ENCODE data around the gene FAM98C. TPM values are rescaled to one million over a fixed set of nuclear protein-coding genes. Genes with fewer than 3 reads are reported as not detected.

The FAM98C gene
- polyA plus RNA-seq, 1 donor (not counting 4 experiments of a cell fraction or from before 2014, with no cell fraction given): 5.8 TPM

DNA sequence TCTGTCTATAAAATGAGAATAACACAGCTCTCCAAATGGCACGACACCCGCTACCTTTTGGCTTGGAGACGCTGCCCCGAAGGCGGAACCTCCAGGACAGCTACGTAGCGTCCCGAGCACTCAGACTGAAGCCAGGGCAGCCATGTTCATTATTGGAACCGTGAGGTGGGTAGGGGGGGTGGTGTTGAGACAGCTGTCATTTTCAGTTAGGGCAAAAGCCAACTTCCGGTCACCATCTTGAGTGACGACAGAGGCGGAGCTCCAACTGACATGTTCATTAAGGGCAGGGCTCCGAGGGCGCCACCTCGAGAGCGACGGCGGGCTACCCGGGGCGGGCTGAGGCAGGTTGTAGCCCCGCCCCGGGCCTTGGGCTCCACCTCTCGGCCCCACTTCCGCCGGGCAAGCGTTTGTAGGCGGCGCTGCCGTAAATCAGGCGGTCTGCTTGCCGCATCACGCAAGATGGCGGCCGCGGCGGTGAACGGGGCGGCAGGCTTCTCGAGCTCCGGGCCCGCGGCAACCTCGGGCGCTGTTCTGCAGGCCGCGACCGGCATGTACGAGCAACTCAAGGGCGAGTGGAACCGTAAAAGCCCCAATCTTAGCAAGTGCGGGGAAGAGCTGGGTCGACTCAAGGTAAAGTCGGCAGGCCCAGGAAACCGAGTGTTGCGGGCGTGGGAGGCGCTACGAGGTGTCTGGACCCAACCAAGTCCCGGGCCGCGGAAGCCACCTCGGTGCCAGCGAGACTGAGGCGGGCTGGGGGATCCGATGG is 28.4 kb upstream of the FAM98C start, which contains the start of gene PSMD8:
Gene PSMD8, plus strand, starts transcription at position 240 of the 766 bp plus-strand sequence. Its CDS starts 31 bp downstream, at position 271.
- peak within 1 kb of the TSS; percentile 84 for H3K27ac ChIP-seq (ENCODE audit: control insufficient read depth, insufficient read depth, low read length)
- peak within 1 kb of the TSS; percentile 95 for H2AFZ ChIP-seq (ENCODE audit: control insufficient read depth, low read length)
- peaks cover 14 to 17% of the 10 kb centered on the region in 2 experiments for H3K36me3 ChIP-seq (ENCODE audit: control insufficient read depth in 2 of 2, extremely low read depth in 1 of 2, insufficient read depth in 2 of 2, low read length in 2 of 2)
- H3K9me3 ChIP-seq (ENCODE audit: control insufficient read depth, low read depth, low read length): no peaks in the 10 kb centered on the region
- peaks cover 14% of the 10 kb centered on the region for H3K4me1 ChIP-seq (ENCODE audit: control insufficient read depth, extremely low read depth, insufficient read depth, low read length)
- peak within 1 kb of the TSS; percentile 100 for H3K4me2 ChIP-seq (ENCODE audit: control insufficient read depth, extremely low read depth, insufficient read depth, low read depth, low read length)
- dilution Hi-C loops (cut with MboI; ENCODE audit: extremely low pct_ligation_motif_present, low sequenced_read_pairs): no loop called here
- peak within 1 kb of the TSS; percentile 97 for H3K9ac ChIP-seq (ENCODE audit: control insufficient read depth, extremely low read depth, insufficient read depth, low read length)
- no peaks in the 10 kb centered on the region for H4K20me1 ChIP-seq (ENCODE audit: control insufficient read depth, extremely low read depth, insufficient read depth, low read length)
- FAIRE-seq: peak; percentile 83
- no peak for TF ChIP-seq EZH2 (IDR thresholded peaks at IDR 0.05; ENCODE audit: low read length)
- peak in 2 of 3 experiments; percentile 24 to 25 for TF ChIP-seq CTCF (optimal IDR thresholded peaks at IDR 0.05 in 1 of 3, IDR thresholded peaks at IDR 0.05 in 1 of 3, conservative IDR thresholded peaks at IDR 0.05 in 1 of 3; ENCODE audit: extremely low read depth in 1 of 3, insufficient read depth in 2 of 3, low read length in 3 of 3)
- H3K9me1 ChIP-seq (ENCODE audit: control insufficient read depth, extremely low read depth, insufficient read depth, low read length): peaks cover 9% of the 10 kb centered on the region
- H3K79me2 ChIP-seq (ENCODE audit: control insufficient read depth, insufficient read depth, low read length): peaks cover 38% of the 10 kb centered on the region
- peak; percentile 84 for DNase-seq (ENCODE audit: low read depth, low spot score)
- no peaks in the 10 kb centered on the region for H3K27me3 ChIP-seq (ENCODE audit: control insufficient read depth, extremely low read depth, insufficient read depth, low read length)
- peak within 1 kb of the TSS; percentile 75 to 89 (median 83) for H3K4me3 ChIP-seq (ENCODE audit: control insufficient read depth in 2 of 3, extremely low read depth in 1 of 3, insufficient read depth in 2 of 3, low read depth in 1 of 3, low read length in 3 of 3)

GRCh38 chr19:38375098-38375493 is 27.8 kb upstream of the FAM98C start:
- Histone ChIP-seq H4K20me1 (ENCODE audit: control insufficient read depth, extremely low read depth, insufficient read depth, low read length) (no peaks in the 10 kb centered on the region), H3K4me1 (ENCODE audit: control insufficient read depth, extremely low read depth, insufficient read depth, low read length) (peaks cover 14% of the 10 kb centered on the region), H3K27me3 (ENCODE audit: control insufficient read depth, extremely low read depth, insufficient read depth, low read length) (no peaks in the 10 kb centered on the region), H3K9me3 (ENCODE audit: control insufficient read depth, low read depth, low read length) (no peaks in the 10 kb centered on the region), H3K36me3 (ENCODE audit: control insufficient read depth in 2 of 2, extremely low read depth in 1 of 2, insufficient read depth in 2 of 2, low read length in 2 of 2) (peaks cover 15 to 17% of the 10 kb centered on the region in 2 experiments), H3K27ac (ENCODE audit: control insufficient read depth, insufficient read depth, low read length) (peak overlapping the region; percentile 84), H3K4me3 (ENCODE audit: control insufficient read depth in 2 of 3, extremely low read depth in 1 of 3, insufficient read depth in 2 of 3, low read depth in 1 of 3, low read length in 3 of 3) (peak overlapping the region; percentile 75 to 89 (median 83)), H3K9me1 (ENCODE audit: control insufficient read depth, extremely low read depth, insufficient read depth, low read length) (peaks cover 9% of the 10 kb centered on the region), H3K4me2 (ENCODE audit: control insufficient read depth, extremely low read depth, insufficient read depth, low read depth, low read length) (peak overlapping the region; percentile 100), H3K9ac (ENCODE audit: control insufficient read depth, extremely low read depth, insufficient read depth, low read length) (peak overlapping the region; percentile 97), H3K79me2 (ENCODE audit: control insufficient read depth, insufficient read depth, low read length) (peaks cover 38% of the 10 kb centered on the region), H2AFZ (ENCODE audit: control insufficient read depth, low read length) (peak overlapping the region; percentile 93)
- dilution Hi-C loops (cut with MboI; ENCODE audit: extremely low pct_ligation_motif_present, low sequenced_read_pairs): no loop called here
- FAIRE-seq (no peak), DNase-seq (ENCODE audit: low read depth, low spot score) (no peak)
- TF ChIP-seq EZH2 (IDR thresholded peaks at IDR 0.05; ENCODE audit: low read length) (no peak), CTCF (optimal IDR thresholded peaks at IDR 0.05 in 1 of 3, IDR thresholded peaks at IDR 0.05 in 1 of 3, conservative IDR thresholded peaks at IDR 0.05 in 1 of 3; ENCODE audit: extremely low read depth in 1 of 3, insufficient read depth in 2 of 3, low read length in 3 of 3) (no peak)

All from keratinocyte (primary cell).